Measurements from ENCODE around the gene ZNF429.

DNA sequence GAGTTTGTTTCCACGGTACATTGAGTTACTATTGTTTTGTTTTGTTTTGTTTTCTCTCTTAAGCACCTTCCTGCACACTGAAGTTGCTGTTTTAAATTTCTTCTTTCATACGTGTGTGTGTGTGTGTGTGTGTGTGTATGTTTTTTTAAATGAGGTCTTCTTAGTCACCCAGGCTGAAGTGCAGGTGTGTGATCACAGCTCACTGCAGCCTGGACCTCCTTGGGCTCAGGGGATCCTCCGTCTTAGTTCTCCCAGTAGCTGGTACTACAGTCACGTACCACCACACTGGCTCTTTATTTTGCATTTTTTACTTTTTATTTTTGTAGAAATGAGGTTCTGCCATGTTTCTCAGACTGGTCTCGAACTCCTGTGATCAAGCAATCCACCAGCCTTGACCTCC lies 20.8 kb upstream of the ZNF429 start:
- TF ChIP-seq POLR2A (IDR thresholded peaks at IDR 0.05) = no peak
- TF ChIP-seq, protein P1, sequence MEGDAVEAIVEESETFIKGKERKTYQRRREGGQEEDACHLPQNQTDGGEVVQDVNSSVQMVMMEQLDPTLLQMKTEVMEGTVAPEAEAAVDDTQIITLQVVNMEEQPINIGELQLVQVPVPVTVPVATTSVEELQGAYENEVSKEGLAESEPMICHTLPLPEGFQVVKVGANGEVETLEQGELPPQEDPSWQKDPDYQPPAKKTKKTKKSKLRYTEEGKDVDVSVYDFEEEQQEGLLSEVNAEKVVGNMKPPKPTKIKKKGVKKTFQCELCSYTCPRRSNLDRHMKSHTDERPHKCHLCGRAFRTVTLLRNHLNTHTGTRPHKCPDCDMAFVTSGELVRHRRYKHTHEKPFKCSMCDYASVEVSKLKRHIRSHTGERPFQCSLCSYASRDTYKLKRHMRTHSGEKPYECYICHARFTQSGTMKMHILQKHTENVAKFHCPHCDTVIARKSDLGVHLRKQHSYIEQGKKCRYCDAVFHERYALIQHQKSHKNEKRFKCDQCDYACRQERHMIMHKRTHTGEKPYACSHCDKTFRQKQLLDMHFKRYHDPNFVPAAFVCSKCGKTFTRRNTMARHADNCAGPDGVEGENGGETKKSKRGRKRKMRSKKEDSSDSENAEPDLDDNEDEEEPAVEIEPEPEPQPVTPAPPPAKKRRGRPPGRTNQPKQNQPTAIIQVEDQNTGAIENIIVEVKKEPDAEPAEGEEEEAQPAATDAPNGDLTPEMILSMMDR (IDR thresholded peaks at IDR 0.05) = no peak

Measured in adrenal gland (tissue), 5 donors.